Measurements from ENCODE around the gene RNASEH2A.
"Not testable (repeated sequence)": the region's sequence is repeated elsewhere in the genome, so short reads cannot be mapped to it uniquely, and the experiment has no call there.

Gene RNASEH2A

DNA sequence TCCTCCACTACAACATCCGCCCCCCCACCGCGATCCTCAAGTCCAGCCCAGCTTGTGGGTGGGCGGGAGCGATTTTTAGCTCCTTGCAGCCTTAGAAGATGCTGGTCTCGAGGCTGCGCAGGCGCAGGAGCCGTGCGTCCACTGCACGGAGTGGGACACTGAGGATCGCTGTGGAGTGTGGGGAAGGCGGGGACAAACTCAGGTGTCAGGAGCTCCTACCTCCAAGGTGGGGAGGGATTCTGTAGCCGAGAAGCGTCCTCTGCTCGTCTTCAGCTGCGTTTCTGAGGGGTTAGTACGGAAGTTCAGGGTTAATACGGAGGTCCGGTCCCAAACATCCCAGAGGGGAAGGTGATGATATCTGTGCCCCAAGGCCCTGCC lies 28.2 kb downstream of the RNASEH2A start, which contains the start of gene RTBDN:
TSS of gene RTBDN (minus strand) at position 14 of the 378 bp plus-strand sequence. CDS start 4,600 bp downstream, outside the sequence.
- DNase-seq = no peak

DNA sequence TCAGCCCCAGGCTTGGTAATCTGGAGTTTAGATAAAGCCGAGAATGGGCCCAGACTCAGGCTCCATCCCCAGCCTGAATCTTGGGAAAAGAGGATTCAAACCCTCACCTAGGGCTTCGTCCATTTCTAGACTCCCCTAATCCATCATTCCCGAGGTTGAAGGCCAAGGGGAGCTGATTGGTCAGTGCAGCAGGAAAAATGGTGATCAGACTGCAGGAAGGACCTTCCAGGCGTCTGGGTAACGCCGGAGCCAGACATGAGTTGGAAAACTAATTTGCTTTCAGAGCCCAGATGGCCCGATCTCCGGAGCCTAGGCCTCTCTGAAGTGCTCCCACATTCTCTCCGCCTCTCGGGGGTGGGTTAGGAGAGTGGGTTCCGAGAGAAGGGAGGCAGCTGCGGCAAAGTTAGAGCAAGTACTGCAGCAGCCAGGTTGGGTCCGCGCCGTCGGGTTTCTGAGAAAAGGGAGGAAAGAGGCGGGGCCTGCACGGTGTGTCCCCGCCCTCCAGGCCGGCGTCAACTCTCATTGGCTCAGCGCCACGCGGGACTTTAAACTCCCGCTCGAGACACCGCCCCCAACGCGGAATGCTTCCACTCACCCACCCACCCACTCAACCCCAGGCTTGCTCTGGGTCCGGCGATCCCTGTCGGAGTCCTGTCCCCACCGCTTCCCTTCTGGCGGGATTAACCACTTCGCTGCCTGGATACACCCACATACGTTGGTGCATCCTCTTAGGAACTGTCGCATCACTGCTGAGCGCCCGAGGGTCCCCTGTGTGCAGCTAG lies 28.8 kb downstream of the RNASEH2A start:
- DNase-seq = peak; percentile 47

DNA sequence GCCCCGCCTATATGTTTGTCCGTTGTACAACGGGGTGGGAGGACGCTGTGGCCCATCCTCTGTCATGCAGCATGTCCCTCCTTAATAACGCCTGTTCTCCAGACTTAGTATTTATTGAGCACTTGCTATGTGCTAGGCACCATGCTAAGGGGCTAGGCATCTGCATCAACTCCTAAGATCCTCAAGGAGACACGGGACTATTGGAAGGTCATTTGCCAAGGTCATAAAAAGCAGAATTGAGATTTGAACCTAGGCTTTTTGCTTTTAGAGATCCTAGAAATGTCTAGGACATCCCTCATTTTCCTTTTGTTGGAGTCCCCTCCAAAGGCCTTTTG lies 30.1 kb downstream of the RNASEH2A start:
- no peak for DNase-seq

DNA sequence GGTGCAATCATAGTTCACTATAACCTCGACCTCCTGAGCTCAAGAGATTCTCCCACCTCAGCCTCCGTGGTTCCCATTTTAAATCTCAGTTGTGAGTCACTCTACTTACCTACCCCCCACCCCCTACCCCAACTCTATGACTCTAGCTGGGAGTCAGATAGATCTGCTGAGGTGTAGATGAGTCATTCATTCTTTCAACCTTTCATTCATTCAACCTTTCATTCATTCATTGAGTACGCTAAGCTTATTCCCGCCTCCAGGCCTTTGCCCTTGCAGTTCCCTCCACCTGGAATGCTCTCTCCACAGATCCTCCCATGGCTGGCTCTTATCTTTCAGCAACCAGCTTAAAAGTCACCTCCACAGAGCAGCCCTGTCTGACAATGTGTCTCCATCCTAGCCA lies 30.8 kb downstream of the RNASEH2A start:
- DNase-seq = no peak

DNA sequence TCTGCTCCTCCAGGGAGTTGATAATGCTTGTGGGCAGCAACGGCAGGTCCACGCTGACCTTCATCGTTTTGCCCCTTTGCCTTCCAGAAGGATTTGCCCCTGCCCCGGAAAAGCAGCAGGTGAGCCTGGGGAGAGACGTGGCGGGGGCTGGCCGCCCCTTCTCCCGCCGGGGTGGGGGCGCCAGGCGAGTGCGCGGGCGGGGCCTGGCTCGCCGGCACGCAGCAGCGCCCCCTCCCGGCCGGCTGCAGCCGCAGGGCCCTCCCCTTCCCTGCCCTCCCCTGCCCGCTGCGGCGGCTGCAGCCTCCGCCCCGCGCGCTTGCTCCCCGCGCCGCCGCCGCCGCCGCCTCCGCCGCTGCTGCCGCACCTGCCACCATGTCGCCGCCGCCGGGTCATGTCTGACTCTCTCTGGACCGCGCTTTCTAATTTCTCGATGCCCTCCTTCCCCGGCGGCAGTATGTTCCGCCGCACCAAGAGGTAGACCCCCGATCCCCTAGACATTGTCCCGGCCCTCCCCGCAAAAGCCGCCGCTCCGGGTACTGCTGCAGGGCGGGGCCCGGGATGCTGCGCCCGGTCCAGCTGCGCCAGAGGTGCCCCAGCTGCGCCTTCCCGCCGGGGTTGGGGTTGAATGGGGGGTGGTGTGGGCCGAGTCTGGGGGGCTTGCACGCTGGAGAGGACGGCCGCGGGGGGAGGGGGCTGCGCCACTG lies 31.9 kb downstream of the RNASEH2A start, which contains the start of gene MAST1:
TSS of gene MAST1 (plus strand) at position 334 of the 704 bp plus-strand sequence. CDS start at position 392, 58 bp downstream.
- DNase-seq = peak; percentile 63

DNA sequence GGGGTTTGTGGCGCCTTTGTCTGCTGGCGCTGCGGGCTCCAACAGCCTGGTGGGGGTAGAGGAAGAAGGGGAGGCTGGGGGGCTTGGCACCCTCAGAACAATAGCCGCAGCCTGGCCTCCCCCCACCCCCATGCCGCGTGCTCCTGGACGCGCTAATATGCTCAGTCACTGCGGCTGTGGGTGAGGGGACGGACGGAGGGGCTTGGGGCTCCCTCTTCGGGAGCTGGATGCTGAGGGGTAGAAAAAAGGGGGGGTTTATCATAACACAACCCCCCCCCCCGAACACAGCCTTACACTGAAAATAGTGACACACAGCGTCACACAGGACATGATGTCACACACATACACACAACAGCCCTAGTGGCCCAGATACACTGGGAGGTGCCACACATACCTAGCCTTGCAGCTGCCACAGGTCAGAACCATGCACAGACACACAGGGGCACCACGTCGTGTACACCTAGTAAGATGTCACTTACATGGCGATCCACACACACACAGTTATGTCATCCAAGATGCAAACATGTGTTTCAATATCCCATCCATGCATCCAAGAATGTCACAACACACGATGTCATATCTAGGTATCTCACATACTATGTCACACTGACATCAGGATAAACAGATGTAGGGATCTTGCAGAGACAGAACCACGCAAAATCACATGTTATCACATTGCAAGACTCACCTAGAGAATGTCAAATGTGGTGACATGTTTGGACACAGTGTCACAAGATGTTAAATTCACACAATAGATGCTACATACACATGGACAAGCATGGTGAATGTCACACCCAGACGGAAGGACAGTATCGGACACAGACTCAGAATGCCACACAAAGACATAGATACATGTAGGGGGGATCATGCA lies 32.7 kb downstream of the RNASEH2A start:
- DNase-seq = peak; percentile 14

DNA sequence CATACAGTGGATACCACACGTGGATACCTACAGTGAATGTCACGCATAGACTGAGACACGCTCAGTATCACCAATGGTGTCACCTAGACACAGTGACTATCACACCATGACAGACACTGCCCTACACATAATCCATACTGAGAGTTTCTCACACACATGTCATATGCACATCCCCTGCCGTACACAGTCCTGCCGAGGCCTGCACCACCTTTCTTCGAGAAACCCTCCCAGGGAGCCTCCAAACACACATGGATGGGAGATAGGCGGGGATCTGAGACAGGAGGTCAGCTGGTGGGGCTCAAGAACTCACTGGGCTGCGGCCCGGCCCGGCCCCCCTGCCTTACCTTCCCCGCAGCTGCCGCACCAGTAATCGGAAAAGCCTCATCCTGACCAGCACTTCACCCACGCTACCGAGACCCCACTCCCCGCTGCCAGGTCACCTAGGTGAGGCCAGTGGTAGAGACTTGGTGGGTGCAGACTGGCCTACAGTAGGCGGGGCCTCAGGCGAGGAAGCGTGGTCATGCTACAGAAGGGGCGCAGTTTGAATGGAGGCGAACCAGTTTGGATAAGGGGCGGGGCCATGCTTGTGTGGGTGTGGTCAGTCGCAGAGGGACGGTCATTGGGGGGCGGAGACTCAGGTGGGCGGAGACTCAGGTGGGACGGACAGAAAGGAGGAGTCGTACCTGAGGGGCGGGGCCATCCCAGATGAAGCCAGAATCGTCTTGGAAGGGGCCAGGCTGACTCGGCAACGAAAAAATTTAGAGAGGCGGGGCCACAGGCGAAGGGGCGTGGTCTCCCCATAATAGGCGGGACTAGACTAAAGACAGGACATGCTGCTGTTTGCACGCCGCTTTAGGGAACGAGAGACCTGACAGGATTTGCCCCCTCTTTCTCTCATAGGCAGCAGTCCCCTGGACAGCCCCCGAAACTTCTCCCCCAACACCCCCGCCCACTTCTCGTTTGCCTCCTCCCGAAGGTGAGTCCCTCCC lies 34.0 kb downstream of the RNASEH2A start:
- no peak for DNase-seq

DNA sequence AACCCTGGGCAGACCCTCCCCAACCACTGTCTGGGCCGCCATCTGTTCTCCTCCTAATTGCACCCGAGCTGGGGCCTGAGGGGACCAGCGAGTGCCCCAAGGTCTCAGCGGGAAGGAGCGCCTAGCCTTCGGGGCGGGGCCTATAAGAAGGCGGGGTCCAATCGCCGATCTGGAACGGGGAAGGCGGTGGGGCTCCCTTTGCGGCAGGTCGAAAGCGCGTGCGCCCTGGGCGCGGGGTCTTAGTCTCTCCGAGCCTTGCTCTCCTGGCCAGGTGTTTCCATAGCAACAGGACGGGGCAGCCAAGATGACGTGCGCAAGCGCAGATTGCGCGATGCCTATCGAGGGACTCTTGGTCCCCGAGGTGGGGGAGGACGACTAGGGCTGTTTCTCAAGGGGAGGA lies 34.7 kb downstream of the RNASEH2A start:
- DNase-seq = no peak

DNA sequence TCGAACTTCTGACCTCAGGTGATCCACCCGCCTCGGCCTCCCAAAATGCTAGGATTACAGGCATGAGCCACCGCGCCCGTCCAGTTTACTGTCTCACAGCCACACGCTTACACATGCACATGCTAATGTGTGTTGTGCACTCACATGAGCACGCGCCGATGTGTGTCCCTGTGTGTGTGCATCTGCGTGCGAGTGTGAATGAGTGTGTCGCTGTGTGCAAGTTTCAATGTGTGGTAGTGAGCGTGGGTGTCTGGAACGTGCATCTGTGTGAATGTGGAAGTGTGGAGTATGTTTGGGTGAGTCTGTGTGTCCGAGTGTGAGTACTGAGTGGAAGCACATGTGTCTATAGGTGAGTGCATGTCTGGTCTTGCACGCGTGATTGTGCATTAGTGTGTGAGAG lies 36.1 kb downstream of the RNASEH2A start:
- DNase-seq = no peak

DNA sequence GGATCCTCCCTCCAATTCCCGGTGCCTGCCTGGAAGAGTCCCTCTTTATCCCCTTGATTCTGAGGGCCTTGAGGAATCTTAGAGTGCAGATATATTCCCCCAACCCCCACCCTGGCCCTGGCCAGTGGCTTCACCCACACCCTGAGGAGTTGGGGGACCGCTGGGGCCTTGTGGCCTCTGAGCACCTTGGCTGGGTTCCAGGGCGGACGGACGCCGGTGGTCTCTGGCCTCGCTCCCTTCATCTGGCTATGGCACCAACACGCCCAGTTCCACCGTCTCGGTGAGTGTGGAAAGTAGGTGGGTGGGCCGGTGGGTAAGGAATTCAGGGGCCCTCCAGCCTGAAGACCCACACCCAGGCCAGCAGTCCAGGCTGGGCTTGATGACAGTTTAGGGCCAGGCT lies 36.9 kb downstream of the RNASEH2A start:
- no peak for DNase-seq

DNA sequence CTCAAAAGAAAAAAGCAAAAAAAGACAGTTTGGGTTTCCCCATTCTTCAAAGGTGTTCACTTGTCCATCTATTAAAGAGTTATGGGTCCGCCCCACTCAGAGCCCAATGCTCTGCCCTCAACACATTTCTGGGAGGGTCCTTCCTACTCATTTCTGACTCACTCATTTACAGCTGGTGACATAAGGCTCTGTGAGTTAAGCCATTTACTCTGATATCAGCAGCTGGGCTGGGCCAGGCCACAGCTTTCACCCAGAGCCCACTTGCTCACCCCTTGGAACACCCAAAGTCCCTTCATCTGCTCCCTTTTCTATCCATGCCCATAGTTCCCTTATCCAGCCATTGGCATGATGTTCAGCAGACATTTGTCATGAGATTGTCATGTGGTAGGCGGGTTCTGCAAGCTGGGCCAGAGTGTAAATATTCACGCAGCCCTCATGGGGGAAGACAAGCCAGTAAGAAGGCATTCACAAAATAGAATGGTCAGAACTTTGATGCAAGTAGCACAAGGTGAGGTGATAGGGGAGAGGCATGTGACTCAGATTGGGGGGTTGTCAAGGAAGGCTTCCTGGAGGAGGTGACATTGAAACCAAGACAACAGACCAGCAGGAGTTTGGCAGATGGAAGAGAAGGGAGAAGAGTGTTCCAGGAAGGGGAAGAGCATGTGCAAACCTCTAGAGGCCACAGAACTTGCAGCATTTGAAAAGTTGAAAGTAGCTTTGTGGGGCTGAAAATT lies 37.8 kb downstream of the RNASEH2A start:
- no peak for DNase-seq

DNA sequence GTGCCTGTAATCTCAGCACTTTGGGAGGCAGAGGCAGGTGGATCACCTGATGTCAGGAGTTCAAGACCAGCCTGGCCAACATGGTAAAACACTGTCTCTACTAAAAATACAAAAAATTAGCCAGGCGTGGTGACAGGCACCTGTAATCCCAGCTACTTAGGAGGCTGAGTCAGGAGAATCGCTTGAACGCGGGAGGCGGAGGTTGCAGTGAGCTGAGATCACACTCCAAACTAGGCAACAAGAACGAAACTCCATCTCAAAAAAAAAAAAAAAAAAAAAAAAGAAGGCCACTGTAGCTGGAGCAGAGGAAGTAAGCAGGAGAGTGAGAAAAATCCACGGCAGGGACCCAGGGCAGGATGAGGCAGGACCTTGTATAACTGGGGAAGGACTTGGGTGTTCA lies 40.2 kb downstream of the RNASEH2A start:
- DNase-seq = not testable (repeated sequence)

DNA sequence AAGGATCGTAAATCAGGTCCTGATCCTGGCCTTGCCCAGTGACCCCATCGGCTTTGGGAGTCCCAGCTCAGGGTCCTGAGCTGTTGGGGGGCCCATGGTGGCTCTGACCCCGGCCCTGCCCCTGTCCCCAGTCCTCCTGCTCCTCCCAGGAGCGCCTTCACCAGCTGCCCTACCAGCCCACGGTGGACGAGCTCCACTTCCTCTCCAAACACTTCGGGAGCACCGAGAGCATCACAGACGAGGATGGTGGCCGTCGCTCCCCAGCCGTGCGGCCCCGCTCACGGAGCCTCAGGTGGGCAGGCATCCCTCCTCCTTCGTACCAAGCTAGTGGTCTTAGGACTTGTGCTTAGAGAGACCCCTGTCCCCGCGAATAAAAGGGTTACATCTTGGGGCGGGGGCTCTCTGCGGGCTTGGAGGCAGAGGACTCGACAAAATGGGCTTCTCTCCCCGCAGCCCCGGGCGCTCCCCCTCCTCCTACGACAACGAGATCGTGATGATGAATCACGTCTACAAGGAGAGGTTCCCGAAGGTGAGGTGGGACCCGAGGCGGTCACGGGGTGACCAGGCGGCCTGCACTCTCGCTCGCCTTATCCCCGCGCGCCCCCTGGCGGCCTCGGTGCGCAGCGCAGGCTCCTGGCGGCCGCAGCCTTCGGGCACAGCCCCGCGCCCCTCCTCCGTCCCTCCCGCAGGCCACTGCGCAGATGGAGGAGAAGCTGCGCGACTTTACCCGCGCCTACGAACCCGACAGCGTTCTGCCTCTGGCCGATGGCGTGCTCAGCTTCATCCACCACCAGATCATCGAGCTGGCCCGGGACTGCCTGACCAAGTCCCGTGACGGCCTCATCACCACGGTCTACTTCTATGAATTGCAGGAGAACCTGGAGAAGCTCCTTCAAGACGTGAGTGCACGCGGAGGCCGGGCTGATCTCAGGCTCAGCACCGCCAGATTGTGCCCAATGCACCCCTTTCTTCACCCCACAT lies 41.1 kb downstream of the RNASEH2A start:
- DNase-seq = peak; percentile 65

DNA sequence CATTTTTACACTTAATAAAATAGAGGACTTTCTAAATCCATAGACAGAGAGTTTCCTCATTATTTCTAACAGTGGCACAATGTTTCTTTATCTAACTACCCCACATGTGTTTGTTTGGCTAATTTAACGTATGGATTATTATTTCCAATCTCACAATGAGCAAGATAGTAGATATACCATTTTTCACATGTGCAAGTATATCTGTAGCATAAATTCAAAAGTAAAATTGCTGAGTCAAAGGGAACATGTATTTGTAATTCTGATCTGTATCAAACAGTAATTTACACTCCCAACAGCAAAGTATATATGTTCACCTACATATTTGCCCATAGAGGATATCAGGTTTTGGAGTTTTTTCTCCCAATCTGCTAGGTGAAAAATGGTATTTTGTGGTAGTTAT lies 50.3 kb downstream of the RNASEH2A start:
- DNase-seq = no peak

DNA sequence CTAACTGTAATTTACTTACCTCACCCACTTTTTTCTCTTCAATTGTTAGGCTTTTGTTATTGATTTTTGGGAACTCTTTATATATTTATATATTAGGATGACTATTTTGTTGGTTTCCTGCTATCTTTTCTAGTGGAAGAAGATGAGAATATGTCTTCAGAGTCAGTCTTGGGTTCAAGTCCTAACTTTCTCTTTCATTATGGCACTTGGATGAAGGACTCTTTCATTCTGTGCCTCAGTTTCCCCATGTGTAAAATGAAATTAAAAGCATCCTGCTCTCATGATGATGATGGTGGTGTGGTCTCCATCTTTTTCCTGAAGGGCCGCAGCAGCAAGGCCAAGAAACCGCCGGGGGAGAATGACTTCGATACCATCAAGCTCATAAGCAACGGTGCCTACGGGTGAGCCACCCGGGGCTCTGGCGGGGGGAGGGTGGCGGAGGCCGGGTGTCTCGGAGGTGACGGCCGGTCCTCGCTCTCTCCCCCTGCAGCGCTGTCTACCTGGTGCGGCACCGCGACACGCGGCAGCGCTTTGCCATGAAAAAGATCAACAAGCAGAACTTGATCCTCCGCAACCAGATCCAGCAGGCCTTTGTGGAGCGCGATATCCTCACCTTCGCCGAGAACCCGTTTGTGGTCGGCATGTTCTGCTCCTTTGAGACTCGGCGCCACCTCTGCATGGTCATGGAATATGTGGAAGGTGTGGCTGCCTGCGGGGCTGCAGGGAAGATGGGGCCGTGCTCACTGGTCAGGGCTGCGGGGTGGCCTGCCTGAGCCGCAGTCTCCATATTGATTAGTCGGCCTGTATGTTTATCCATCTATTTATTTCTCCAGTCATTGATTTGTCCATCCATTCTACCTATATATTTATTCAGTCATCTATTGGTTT lies 51.9 kb downstream of the RNASEH2A start:
- no peak for DNase-seq

DNA sequence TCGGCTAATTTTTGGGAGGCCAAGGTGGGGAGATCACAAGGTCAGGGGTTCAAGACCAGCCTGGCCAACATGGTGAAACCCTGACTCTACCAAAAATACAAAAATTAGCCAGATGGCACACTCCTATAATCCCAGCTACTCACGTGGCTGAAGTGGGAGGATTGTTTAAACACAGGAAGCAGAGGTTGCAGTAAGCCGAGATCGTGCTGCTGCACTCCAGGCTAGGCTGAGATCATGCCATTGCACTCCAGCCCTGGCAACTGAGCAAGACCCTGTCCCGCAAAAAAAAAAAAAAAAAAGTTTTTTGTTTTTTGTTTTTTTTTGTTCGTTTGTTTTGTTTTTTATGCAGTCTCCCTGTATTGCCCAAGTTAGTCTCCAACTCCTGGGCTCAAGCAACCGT lies 53.2 kb downstream of the RNASEH2A start:
- DNase-seq = no peak

All from NCI-H1092 treated with DMSO at 0.1 percent for 48 hours (cell line).